Liver (tissue), 9 donors: ENCODE measurements around the gene CADM2. TPM values are rescaled to one million over a fixed set of nuclear protein-coding genes. Genes with fewer than 3 reads are reported as not detected.

ENCODE experiments used
- DNase-seq: peaks from one replicate; pipeline ENCODE4 v3.0.0-alpha.2; 2017; ENCODE audit warnings: low spot score
- H3K27ac ChIP-seq, 2 donors: one replicate each; pipeline ENCODE4 v1.7.0; 2013; ENCODE audit warnings: inconsistent platforms in 2 of 2, low read length in 2 of 2, control low read depth in 1 of 2, low read depth in 1 of 2, mild to moderate bottlenecking in 1 of 2
- H3K27me3 ChIP-seq, 4 donors: one replicate each; pipeline versions ENCODE4 v1.6.1 to v1.7.0; 2013; ENCODE audit warnings: low read length in 3 of 4, inconsistent platforms in 1 of 4, mild to moderate bottlenecking in 1 of 4, moderate library complexity in 1 of 4; ENCODE audit not compliant: control insufficient read depth in 4 of 4, insufficient read depth in 4 of 4
- H3K36me3 ChIP-seq, 4 donors: one replicate each; pipeline versions ENCODE4 v1.6.1 to v1.7.0; 2013; ENCODE audit warnings: low read length in 3 of 4, mild to moderate bottlenecking in 3 of 4, low read depth in 1 of 4, moderate library complexity in 1 of 4; ENCODE audit not compliant: control insufficient read depth in 4 of 4, insufficient read depth in 3 of 4
- H3K4me1 ChIP-seq, 4 donors: one replicate each; pipeline versions ENCODE4 v1.6.1 to v1.7.0; 2013; ENCODE audit warnings: low read length in 3 of 4, mild to moderate bottlenecking in 3 of 4, moderate library complexity in 1 of 4; ENCODE audit not compliant: control insufficient read depth in 4 of 4, insufficient read depth in 4 of 4
- H3K4me3 ChIP-seq, 3 donors: one replicate each; pipeline versions ENCODE4 v1.6.1 to v1.7.0; 2013; ENCODE audit warnings: low read length in 3 of 3, control low read depth in 1 of 3, low read depth in 1 of 3, mild to moderate bottlenecking in 1 of 3
- H3K9ac ChIP-seq, 2 donors: one replicate each; pipeline ENCODE4 v1.7.0; 2013; ENCODE audit warnings: low read length in 2 of 2, mild to moderate bottlenecking in 2 of 2, moderate library complexity in 2 of 2, control low read depth in 1 of 2, low read depth in 1 of 2
- H3K9me3 ChIP-seq, 4 donors: one replicate each; pipeline versions ENCODE4 v1.6.1 to v1.7.0; 2013; ENCODE audit warnings: low read length in 3 of 4; ENCODE audit not compliant: control insufficient read depth in 4 of 4
- CTCF ChIP-seq: fragments of 150-350 bp; IDR thresholded peaks from 2 replicates; pipeline ENCODE4 v1.5.1; 2017; ENCODE audit warnings: improper control_type of control experiment, low read depth, low read length; ENCODE audit not compliant: missing input control
- EGR1 ChIP-seq, 2 donors: IDR thresholded peaks; 2 replicates each; pipeline ENCODE4 v1.6.1; 2016 to 2018; ENCODE audit warnings: antibody characterized with exemption in 2 of 2, low read depth in 2 of 2
- FOXA1 ChIP-seq: IDR thresholded peaks from 2 replicates; pipeline ENCODE4 v1.6.1; 2016; ENCODE audit warnings: antibody characterized with exemption
- FOXA2 ChIP-seq: IDR thresholded peaks from 2 replicates; pipeline ENCODE4 v1.6.1; 2016; ENCODE audit warnings: antibody characterized with exemption
- GABPA ChIP-seq, 2 donors: IDR thresholded peaks in 1 of 2; conservative IDR thresholded peaks in 1 of 2; 2 replicates each; pipeline ENCODE4 v1.6.1; 2016; ENCODE audit warnings: antibody characterized with exemption in 2 of 2, mild to moderate bottlenecking in 1 of 2, moderate library complexity in 1 of 2
- HNF4A ChIP-seq, 2 donors: conservative IDR thresholded peaks; 2 replicates each; pipeline ENCODE4 v1.6.1; 2016; ENCODE audit warnings: antibody characterized with exemption in 2 of 2, mild to moderate bottlenecking in 2 of 2
- HNF4G ChIP-seq: IDR thresholded peaks from 2 replicates; pipeline ENCODE4 v1.6.1; 2016; ENCODE audit warnings: antibody characterized with exemption
- JUND ChIP-seq, 2 donors: IDR thresholded peaks; 2 replicates each; pipeline ENCODE4 v1.6.1; 2016; ENCODE audit warnings: antibody characterized with exemption in 2 of 2
- MAX ChIP-seq: IDR thresholded peaks from 2 replicates; pipeline ENCODE4 v1.6.1; 2016; ENCODE audit warnings: antibody characterized with exemption
- NR2F2 ChIP-seq: IDR thresholded peaks from 2 replicates; pipeline ENCODE4 v1.6.1; 2016; ENCODE audit warnings: antibody characterized with exemption
- RAD21 ChIP-seq, 2 donors: IDR thresholded peaks; 2 replicates each; pipeline ENCODE4 v1.6.1; 2016; ENCODE audit warnings: antibody characterized with exemption in 2 of 2, mild to moderate bottlenecking in 2 of 2
- RXRA ChIP-seq, 2 donors: IDR thresholded peaks; 2 replicates each; pipeline ENCODE4 v1.6.1; 2017 to 2018; ENCODE audit warnings: antibody characterized with exemption in 2 of 2, mild to moderate bottlenecking in 1 of 2
- SP1 ChIP-seq: IDR thresholded peaks from 2 replicates; pipeline ENCODE4 v1.6.1; 2018; ENCODE audit warnings: antibody characterized with exemption, mild to moderate bottlenecking
- TAF1 ChIP-seq: conservative IDR thresholded peaks from 2 replicates; pipeline ENCODE4 v1.6.1; 2016; ENCODE audit warnings: antibody characterized with exemption, mild to moderate bottlenecking
- YY1 ChIP-seq: IDR thresholded peaks from 2 replicates; pipeline ENCODE4 v1.6.1; 2016; ENCODE audit warnings: antibody characterized with exemption, mild to moderate bottlenecking
- ZBTB33 ChIP-seq: IDR thresholded peaks from 2 replicates; pipeline ENCODE4 v1.6.1; 2016; ENCODE audit warnings: antibody characterized with exemption
- polyA plus RNA-seq, 2 donors: library from polyadenylated mRNA; stranded (reverse) in 1 of 2; unstranded in 1 of 2; fragments of 200-250 nt in 1 of 2; fragments of >200 nt in 1 of 2; fragmentation: Nextera tagmentation in 1 of 2; extraction: Ambion mirVana in 1 of 2; gene quantifications; one replicate each; pipeline versions ENCODE4 v1.2.1 to v1.2.3, GENCODE V29; 2013 to 2015
- total RNA-seq, 2 donors: library from RNA; depleted of rRNA; stranded (reverse); fragments of >200 nt; gene quantifications; one replicate each; pipeline ENCODE4 v1.2.3, GENCODE V29; 2014
- TF ChIP-seq, protein P1 (sequence below): IDR thresholded peaks from 2 replicates; pipeline ENCODE4 v1.6.1; 2016; ENCODE audit warnings: antibody characterized with exemption
- TF ChIP-seq, protein P2 (sequence below): IDR thresholded peaks from 2 replicates; pipeline ENCODE4 v1.6.1; 2016; ENCODE audit warnings: antibody characterized with exemption, mild to moderate bottlenecking
- donor health status: healthy.
- donor health status: healthy.
- donor health status: healthy.
- donor health status: healthy.
- donor health status: healthy.

The CADM2 gene
- total and polyA plus RNA-seq, 4 donors = 0.35 to 0.92 (median 0.51) TPM

DNA sequence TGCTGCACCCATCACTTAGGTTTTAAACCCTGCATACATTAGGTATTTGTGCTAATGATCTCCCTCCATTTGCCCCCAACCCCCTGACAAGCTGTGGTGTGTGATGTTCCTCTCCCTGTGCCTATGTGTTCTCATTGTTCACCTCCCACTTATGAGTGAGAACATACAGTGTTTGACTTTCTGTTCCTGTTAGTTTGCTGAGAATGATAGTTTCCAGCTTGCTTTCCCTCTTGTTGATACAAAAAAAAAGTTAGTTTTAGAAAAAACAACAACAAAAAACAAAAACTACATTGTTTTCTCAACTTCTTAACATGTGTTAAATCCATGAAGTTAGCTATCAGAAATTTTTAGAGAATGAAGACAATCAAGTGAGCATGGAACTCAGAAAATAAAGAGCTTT is 1079.1 kb downstream of the CADM2 start:
- no peaks in the 10 kb centered on the region for H3K27me3 ChIP-seq
- no peaks in the 10 kb centered on the region for H3K4me1 ChIP-seq
- TF ChIP-seq RXRA (IDR thresholded peaks at IDR 0.05) = no peak
- TF ChIP-seq HNF4A (conservative IDR thresholded peaks at IDR 0.05) = no peak
- no peak for TF ChIP-seq GABPA (IDR thresholded peaks at IDR 0.05 in 1 of 2, conservative IDR thresholded peaks at IDR 0.05 in 1 of 2)
- no peak for TF ChIP-seq HNF4G
- TF ChIP-seq NR2F2 = no peak
- TF ChIP-seq ZBTB33 = no peak
- TF ChIP-seq EGR1 (IDR thresholded peaks at IDR 0.05; ENCODE audit: low read depth in 2 of 2) = no peak
- TF ChIP-seq FOXA1 = no peak
- TF ChIP-seq TAF1 = no peak
- TF ChIP-seq JUND (IDR thresholded peaks at IDR 0.05) = no peak
- no peak for TF ChIP-seq SP1
- TF ChIP-seq MAX = no peak
- no peak for TF ChIP-seq CTCF
- no peak for TF ChIP-seq RAD21 (IDR thresholded peaks at IDR 0.05)
- no peak for TF ChIP-seq FOXA2
- no peak for TF ChIP-seq YY1
- TF ChIP-seq, protein P1, sequence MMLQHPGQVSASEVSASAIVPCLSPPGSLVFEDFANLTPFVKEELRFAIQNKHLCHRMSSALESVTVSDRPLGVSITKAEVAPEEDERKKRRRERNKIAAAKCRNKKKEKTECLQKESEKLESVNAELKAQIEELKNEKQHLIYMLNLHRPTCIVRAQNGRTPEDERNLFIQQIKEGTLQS = no peak
- TF ChIP-seq, protein P2, sequence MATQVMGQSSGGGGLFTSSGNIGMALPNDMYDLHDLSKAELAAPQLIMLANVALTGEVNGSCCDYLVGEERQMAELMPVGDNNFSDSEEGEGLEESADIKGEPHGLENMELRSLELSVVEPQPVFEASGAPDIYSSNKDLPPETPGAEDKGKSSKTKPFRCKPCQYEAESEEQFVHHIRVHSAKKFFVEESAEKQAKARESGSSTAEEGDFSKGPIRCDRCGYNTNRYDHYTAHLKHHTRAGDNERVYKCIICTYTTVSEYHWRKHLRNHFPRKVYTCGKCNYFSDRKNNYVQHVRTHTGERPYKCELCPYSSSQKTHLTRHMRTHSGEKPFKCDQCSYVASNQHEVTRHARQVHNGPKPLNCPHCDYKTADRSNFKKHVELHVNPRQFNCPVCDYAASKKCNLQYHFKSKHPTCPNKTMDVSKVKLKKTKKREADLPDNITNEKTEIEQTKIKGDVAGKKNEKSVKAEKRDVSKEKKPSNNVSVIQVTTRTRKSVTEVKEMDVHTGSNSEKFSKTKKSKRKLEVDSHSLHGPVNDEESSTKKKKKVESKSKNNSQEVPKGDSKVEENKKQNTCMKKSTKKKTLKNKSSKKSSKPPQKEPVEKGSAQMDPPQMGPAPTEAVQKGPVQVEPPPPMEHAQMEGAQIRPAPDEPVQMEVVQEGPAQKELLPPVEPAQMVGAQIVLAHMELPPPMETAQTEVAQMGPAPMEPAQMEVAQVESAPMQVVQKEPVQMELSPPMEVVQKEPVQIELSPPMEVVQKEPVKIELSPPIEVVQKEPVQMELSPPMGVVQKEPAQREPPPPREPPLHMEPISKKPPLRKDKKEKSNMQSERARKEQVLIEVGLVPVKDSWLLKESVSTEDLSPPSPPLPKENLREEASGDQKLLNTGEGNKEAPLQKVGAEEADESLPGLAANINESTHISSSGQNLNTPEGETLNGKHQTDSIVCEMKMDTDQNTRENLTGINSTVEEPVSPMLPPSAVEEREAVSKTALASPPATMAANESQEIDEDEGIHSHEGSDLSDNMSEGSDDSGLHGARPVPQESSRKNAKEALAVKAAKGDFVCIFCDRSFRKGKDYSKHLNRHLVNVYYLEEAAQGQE = no peak
- no peak overlapping the region for H3K9ac ChIP-seq
- no peak for DNase-seq
- H3K36me3 ChIP-seq = no peaks in the 10 kb centered on the region
- H3K9me3 ChIP-seq = no peaks in the 10 kb centered on the region
- H3K4me3 ChIP-seq = no peak overlapping the region
- H3K27ac ChIP-seq = no peak overlapping the region
